GM18909 (cell line): Measurements from ENCODE around the gene GPR156.
"Not testable (repeated sequence)": the region's sequence is repeated elsewhere in the genome, so short reads cannot be mapped to it uniquely, and the experiment has no call there.

Experiments
- ATAC-seq: cut with Tn5 transposase; IDR thresholded peaks from one replicate; pipeline ENCODE4 v1.9.1; 2021; ENCODE audit warnings: mild to moderate bottlenecking; ENCODE audit not compliant: unreplicated experiment, poor library complexity

GPR156 gene

GRCh38 chr3:120168038-120168437 is 117.0 kb downstream of the GPR156 start:
- no peak for ATAC-seq

- no peak for ATAC-seq
Measured at GRCh38 chr3:120167488-120167887, 117.5 kb downstream of the GPR156 start.

- no peak for ATAC-seq
Measured at GRCh38 chr3:120163816-120164215, 121.2 kb downstream of the GPR156 start.

- ATAC-seq, result no peak
Measured at GRCh38 chr3:120163026-120163425, 122.0 kb downstream of the GPR156 start.

- no peak for ATAC-seq
Measured at GRCh38 chr3:120162400-120162799, 122.6 kb downstream of the GPR156 start.

- ATAC-seq, result no peak
Measured at GRCh38 chr3:120161902-120162301, 123.1 kb downstream of the GPR156 start.

GRCh38 chr3:120160050-120160449 is 125.0 kb downstream of the GPR156 start:
- ATAC-seq, result no peak

- no peak for ATAC-seq
Measured at GRCh38 chr3:120157681-120158080, 127.3 kb downstream of the GPR156 start.

GRCh38 chr3:120157113-120157512 is 127.9 kb downstream of the GPR156 start:
- no peak for ATAC-seq

- no peak for ATAC-seq
Measured at GRCh38 chr3:120156699-120157098, 128.3 kb downstream of the GPR156 start.

GRCh38 chr3:120155694-120156093 is 129.3 kb downstream of the GPR156 start:
- ATAC-seq, result not testable (repeated sequence)

GRCh38 chr3:120155108-120155507 is 129.9 kb downstream of the GPR156 start:
- ATAC-seq, result no peak

- no peak for ATAC-seq
Measured at GRCh38 chr3:120153294-120153693, 131.7 kb downstream of the GPR156 start.

- no peak for ATAC-seq
Measured at GRCh38 chr3:120151791-120152190, 133.2 kb downstream of the GPR156 start.

- ATAC-seq, result no peak
Measured at GRCh38 chr3:120148187-120148949, 136.7 kb downstream of the GPR156 start.

- ATAC-seq, result peak; percentile 61
Measured at GRCh38 chr3:120147072-120147871, 137.8 kb downstream of the GPR156 start.

- peak; percentile 54 for ATAC-seq
Measured at GRCh38 chr3:120145542-120146285, 139.3 kb downstream of the GPR156 start.

- ATAC-seq, result no peak
Measured at GRCh38 chr3:120144267-120144666, 140.8 kb downstream of the GPR156 start.

- no peak for ATAC-seq
Measured at GRCh38 chr3:120143676-120144075, 141.3 kb downstream of the GPR156 start.

- no peak for ATAC-seq
Measured at GRCh38 chr3:120142236-120142635, 142.8 kb downstream of the GPR156 start.
